HG03565 (cell line): ENCODE results near the gene ZC3H18.

Source experiments
- ATAC-seq: cut with Tn5 transposase; IDR thresholded peaks from one replicate; pipeline ENCODE4 v1.9.1; 2021; ENCODE audit warnings: mild to moderate bottlenecking, moderate library complexity; ENCODE audit not compliant: unreplicated experiment

The ZC3H18 gene

GRCh38 chr16:88578446-88579313 is 8.5 kb downstream of the ZC3H18 start:
- ATAC-seq = no peak

GRCh38 chr16:88580371-88580770 is 10.2 kb downstream of the ZC3H18 start:
- ATAC-seq = no peak

- ATAC-seq = no peak
These were observed 10.8 kb downstream of the ZC3H18 start for GRCh38 chr16:88581033-88581432.

GRCh38 chr16:88582912-88583575 is 12.8 kb downstream of the ZC3H18 start:
- ATAC-seq = no peak

GRCh38 chr16:88584676-88585075 is 14.5 kb downstream of the ZC3H18 start:
- ATAC-seq = no peak

- no peak for ATAC-seq
These were observed 15.1 kb downstream of the ZC3H18 start for GRCh38 chr16:88585269-88585668.

GRCh38 chr16:88585927-88586581 is 15.9 kb downstream of the ZC3H18 start:
- ATAC-seq = no peak

- ATAC-seq = no peak
These were observed 17.9 kb downstream of the ZC3H18 start for GRCh38 chr16:88588148-88588547.

GRCh38 chr16:88588754-88589153 is 18.6 kb downstream of the ZC3H18 start:
- ATAC-seq = no peak

GRCh38 chr16:88589441-88589840 is 19.2 kb downstream of the ZC3H18 start:
- no peak for ATAC-seq

GRCh38 chr16:88591577-88592021 is 21.4 kb downstream of the ZC3H18 start:
- peak; percentile 70 for ATAC-seq

- no peak for ATAC-seq
These were observed 22.9 kb downstream of the ZC3H18 start for GRCh38 chr16:88593061-88593460.

- no peak for ATAC-seq
These were observed 23.3 kb downstream of the ZC3H18 start for GRCh38 chr16:88593489-88593888.

- no peak for ATAC-seq
These were observed 23.7 kb downstream of the ZC3H18 start for GRCh38 chr16:88593910-88594309.

- ATAC-seq = no peak
These were observed 24.9 kb downstream of the ZC3H18 start for GRCh38 chr16:88595101-88595500.

GRCh38 chr16:88595921-88596320 is 25.7 kb downstream of the ZC3H18 start:
- no peak for ATAC-seq

GRCh38 chr16:88596483-88596882 is 26.3 kb downstream of the ZC3H18 start:
- ATAC-seq = no peak

- ATAC-seq = no peak
These were observed 27.8 kb downstream of the ZC3H18 start for GRCh38 chr16:88597856-88598491.

GRCh38 chr16:88599092-88599733 is 29.0 kb downstream of the ZC3H18 start:
- ATAC-seq = no peak

GRCh38 chr16:88599825-88600538 is 29.8 kb downstream of the ZC3H18 start:
- no peak for ATAC-seq
